GM19035 (cell line): ENCODE results near the gene CAT.

Source experiments
- ATAC-seq: cut with Tn5 transposase; IDR thresholded peaks from one replicate; pipeline ENCODE4 v1.9.1; 2021; ENCODE audit not compliant: unreplicated experiment

The CAT gene

DNA sequence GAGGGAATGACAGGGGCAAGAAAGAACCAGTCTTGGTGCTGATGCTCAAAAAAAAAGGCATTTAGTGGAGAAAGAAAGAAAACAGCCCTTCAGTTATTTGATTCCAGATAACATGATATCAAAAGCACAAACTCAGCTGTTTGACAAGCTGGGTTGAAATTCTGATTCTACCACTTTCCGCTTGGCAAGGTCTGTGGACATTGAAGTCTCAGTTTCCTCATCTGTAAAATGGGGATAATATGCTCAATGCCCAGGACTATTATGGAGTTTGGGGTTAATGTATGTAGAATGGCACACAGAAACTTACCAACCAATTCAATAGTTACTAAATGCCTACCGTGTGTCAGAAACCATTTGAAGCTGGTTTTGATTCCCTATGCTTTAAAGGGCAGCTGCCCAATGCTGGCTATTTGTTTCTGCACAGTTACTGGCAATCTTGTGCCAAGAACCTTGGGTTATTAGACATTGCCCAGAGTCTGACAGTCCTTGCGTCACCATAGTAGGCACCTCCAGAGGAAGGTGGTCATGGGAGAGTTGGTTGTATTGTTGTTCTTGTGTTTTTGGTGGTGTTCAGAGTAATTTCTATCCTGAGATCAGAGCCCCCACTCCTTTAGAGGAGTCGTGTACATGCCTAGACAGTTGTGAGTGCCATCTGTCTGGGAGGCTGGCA lies 55.3 kb downstream of the CAT start:
- no peak for ATAC-seq

- ATAC-seq, result no peak
Measured at GRCh38 chr11:34495239-34495723, 56.5 kb downstream of the CAT start.

GRCh38 chr11:34495724-34496377 lies 57.1 kb downstream of the CAT start:
- no peak for ATAC-seq

DNA sequence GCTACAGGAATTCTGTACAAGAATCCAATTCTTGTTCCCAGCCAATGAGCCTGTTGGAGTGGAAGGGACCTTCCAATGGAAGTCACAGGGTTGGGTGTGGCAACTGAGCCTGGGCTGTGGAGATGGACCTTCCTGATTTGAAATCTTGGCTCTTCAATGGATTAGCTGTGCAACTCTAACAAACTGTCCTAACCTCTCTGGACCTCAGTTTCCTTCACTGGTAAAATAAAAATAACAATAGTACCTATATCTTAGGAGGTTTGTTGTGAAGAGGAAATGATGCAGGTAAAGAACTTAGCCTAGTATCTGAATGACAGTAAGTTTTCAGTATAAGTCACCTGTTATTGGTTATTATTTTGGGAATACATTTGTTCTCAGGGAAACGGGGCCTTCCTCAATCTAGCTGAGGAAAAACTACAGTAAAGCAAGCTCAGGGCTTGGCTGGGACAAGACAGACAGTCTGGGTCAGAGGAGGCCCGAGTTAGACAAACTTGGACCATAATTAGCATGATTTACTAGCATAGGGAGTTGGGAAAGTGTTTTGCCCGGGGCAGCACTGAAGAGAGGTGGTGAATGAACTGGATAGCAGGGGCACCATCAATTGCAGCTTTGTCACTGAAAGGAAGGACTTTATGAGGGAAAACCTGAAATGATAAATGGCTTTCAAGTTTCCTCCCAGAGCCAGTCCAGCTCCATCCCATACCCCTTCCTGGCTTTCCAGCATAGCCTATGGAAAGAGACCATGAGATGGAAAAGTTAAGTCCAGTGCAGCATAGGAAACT lies 61.2 kb downstream of the CAT start:
- ATAC-seq, result no peak

DNA sequence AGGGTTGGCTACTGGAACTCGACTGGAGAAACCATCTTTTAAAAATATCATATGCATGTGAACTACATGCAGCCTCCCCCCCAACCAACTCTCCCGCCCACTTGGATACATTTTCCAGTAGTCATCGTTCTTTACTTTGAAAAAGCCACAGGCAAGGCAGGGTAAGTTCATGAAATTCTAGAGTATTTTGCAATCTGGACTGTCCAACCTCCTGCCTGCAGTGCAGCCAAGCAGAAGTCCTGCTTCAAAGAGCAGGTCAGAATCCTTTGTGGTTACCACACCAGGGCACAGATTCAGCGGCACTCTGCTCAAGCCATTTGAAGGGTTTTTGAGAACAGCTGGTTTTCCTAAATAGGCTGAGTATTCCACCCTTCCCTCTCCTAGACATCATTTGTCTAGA lies 62.8 kb downstream of the CAT start:
- no peak for ATAC-seq

DNA sequence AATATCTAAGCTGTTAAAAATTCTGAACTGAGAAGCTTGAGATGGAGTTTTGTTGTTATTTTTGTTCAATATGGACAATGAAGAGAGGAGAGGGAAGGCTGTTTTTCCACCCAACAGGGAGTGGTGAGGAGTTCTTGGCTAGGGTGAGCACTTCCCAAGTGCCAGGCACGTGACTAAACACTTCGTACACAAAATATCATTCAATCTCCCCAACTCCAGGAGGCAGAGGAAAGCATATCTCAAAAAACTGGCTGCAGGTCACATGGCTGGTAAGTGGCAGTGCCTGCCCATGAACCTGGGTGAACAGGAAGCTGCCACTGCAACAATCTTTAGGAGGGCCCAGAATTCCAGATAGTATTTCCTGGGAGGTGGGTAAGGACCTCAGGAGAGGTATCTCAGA lies 63.2 kb downstream of the CAT start:
- ATAC-seq, result no peak

DNA sequence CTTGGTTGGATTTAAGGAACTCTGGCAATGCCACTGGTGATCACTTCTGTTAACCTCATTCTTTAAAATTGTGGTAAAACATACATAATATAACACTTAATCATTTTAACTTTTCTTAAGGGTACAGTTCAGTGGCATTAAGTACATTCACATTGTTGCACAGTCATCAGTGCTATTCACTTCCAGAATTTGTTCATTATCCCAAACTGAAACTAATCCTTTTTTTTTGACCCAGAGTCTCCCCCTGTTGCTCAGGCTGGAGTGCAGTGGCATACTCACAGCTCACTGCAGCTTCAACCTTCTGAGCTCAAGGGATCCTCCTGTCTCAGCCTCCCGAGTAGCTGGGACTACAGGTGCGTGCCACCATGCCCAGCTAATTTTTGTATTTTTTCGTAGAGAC lies 64.2 kb downstream of the CAT start:
- no peak for ATAC-seq

DNA sequence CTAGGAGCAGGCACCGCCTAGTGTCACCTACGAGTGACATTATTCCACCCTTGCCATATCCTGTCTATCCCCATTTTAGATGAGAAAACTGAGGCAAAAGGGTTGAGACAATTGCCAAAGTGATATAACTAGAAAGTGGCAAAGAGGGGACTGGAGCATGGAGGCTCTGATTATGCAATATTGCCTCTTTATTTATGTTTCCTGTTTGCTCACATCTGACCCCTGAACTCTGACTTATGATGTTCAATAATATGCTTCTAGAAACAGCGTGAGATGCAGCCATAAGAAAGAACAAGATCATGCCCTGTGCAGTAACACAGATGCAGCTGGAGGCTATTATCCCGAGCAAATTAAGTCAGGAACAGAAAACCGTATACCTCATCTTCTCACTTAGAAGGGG lies 67.1 kb downstream of the CAT start:
- ATAC-seq, result no peak

DNA sequence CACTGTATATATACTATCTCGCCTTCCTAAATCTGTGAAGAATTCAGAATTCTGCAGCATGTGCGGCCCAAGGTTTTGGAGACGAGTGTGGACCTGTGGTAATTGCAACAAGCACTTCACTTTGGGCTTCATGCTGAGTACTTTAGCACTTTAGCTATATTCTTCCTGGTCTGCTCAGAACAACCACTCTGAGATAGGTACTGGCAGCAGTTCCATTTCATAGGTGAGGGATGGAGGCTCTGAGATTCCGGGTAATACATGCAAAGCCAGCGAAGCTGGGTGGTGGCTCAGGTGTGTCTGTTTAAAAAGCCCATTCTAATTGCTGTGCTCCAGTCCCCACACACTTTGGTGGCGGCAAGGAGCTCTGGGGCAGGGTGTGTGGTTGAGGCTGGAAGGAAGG lies 68.4 kb downstream of the CAT start:
- ATAC-seq, result no peak

- ATAC-seq, result no peak
Measured at GRCh38 chr11:34507610-34508009, 68.9 kb downstream of the CAT start.

DNA sequence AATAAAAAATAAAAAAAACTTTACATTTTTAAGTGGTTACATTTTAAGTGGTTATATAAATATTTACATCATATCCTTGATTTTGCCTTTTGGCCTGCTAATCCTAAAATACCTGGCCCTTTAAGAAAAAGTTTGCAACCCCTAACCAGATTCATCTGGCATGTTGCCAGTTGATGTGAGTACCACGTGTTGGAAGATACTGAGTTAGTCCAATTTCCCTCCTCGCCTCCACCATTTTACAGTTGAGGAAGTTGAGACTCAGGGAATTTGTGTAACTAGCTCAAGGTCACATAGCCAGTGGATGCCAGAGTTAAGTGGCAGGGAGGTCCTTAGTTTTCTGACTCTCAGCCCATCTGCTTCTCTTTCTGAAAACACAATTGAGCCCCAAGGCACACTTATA lies 69.8 kb downstream of the CAT start:
- no peak for ATAC-seq

DNA sequence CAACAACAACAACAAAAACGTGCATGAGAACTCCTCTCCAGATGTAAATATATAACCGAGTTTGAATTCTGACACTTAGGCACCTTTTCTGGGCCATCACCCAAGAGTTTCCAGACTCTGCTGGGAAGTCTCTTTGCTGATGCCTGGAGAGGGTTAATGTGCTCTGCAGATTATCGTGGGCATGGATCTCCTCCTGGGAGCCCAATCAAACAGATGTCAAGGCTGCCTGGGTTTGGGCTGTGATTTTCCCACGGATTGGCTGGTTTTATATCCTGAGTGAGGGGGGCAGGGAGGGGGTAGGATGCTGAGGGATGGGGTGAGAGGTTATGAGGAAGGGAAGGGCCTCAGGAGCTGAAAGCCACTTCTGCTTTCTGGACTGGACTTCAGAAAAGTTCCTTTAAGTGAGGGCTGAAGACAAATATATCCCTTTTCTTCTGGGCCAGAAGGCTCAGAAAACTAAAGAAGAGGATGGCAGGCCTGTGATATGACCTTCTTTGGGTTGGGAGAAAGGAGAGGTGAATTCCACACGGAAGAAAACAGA lies 70.7 kb downstream of the CAT start:
- no peak for ATAC-seq

- no peak for ATAC-seq
Measured at GRCh38 chr11:34510218-34510617, 71.5 kb downstream of the CAT start.

GRCh38 chr11:34510673-34511072 lies 71.9 kb downstream of the CAT start:
- ATAC-seq, result no peak

- peak; percentile 95 for ATAC-seq
Measured at GRCh38 chr11:34512840-34513681, 74.3 kb downstream of the CAT start.

DNA sequence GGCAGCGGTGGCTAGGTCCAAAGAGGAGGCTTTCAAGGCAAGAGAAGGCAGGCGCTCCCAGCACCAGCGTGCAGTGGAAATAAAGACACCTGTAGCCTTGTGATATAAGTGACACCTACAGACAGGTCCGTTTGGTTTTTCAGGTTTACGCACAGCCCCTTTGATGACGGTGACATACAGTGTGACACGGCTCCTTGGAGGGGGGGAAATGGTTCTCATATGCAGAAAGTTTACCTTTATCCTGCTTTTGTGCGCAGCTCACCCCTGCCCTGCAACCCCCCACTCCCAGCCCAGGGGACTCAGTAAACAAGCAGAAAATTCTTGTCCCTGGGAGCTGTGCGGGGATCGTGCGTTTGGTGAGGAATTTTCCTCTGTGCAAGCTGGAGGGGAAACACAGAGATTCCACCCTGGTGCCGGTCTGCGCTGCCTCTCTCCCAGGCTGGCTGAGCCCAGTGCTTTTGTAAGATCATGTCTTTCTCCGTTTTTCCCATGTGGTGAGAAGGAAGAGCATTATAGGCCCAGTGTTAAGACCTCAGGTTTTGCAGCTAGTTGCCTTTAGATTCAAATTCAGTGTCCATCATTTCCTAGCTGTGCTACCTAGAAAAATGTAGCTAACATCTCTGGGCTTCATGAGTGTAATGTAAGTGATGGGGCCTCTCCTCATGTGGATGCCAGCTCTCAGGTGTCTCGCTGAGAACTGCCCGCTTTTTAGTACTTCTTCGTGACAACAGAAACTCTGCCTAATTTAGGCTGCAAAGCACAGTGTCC lies 75.1 kb downstream of the CAT start, which contains the start of gene ELF5:
ELF5 (minus strand) TSS at position 113 of the 768 bp plus-strand sequence. CDS start 8,045 bp downstream, outside the sequence.
- ATAC-seq, result no peak

- ATAC-seq, result no peak
Measured at GRCh38 chr11:34514597-34514996, 75.9 kb downstream of the CAT start.

GRCh38 chr11:34516247-34517040 lies 77.7 kb downstream of the CAT start:
- ATAC-seq, result no peak

GRCh38 chr11:34519595-34520235 lies 81.0 kb downstream of the CAT start:
- no peak for ATAC-seq
